ENCODE data around the gene ITGA8. TPM values are rescaled to one million over a fixed set of nuclear protein-coding genes. Genes with fewer than 3 reads are reported as not detected.
A peak's percentile ranks its signal among the peaks of the same experiment; 100 is the strongest.

Gene ITGA8
- total and polyA plus RNA-seq, 8 donors: 1.7 to 55.8 (median 22.0) TPM

- no peaks in the 10 kb centered on the region for H3K27me3 ChIP-seq
- no peak for TF ChIP-seq EP300 (IDR thresholded peaks at IDR 0.05)
- no peak for TF ChIP-seq POLR2A (IDR thresholded peaks at IDR 0.05)
- TF ChIP-seq POLR2AphosphoS5 (IDR thresholded peaks at IDR 0.05): no peak
- TF ChIP-seq CTCF (IDR thresholded peaks at IDR 0.05): no peak
- H3K4me3 ChIP-seq: no peak overlapping the region
- intact Hi-C loops (cut with DNase I; ENCODE audit: low total_unique reads): no loop called here
- WGBS, 5 donors: 32 to 52% (median 34%) methylated on average over 3 of the region's 3 CpGs
- peak in 1 of 2 donors; percentile 22 for DNase-seq
- H3K9me3 ChIP-seq: no peaks in the 10 kb centered on the region
- H3K27ac ChIP-seq: no peak overlapping the region
- H3K4me1 ChIP-seq: no peaks in the 10 kb centered on the region
- no peaks in the 10 kb centered on the region for H3K36me3 ChIP-seq
Observed at GRCh38 chr10:15748126-15748525, 28.4 kb upstream of the ITGA8 start.

GRCh38 chr10:15747632-15748031 lies 27.9 kb upstream of the ITGA8 start:
- TF ChIP-seq EP300 (IDR thresholded peaks at IDR 0.05): no peak
- TF ChIP-seq CTCF (IDR thresholded peaks at IDR 0.05): no peak
- TF ChIP-seq POLR2A (IDR thresholded peaks at IDR 0.05): no peak
- TF ChIP-seq POLR2AphosphoS5 (IDR thresholded peaks at IDR 0.05): no peak
- H3K27me3 ChIP-seq: no peaks in the 10 kb centered on the region
- no peak overlapping the region for H3K4me3 ChIP-seq
- H3K4me1 ChIP-seq: no peaks in the 10 kb centered on the region
- H3K9me3 ChIP-seq: no peaks in the 10 kb centered on the region
- no peak overlapping the region for H3K27ac ChIP-seq
- 65 to 82% (median 68%) methylated on average over 3 of the region's 3 CpGs for WGBS, 5 donors
- H3K36me3 ChIP-seq: no peaks in the 10 kb centered on the region
- intact Hi-C loops (cut with DNase I; ENCODE audit: low total_unique reads): no loop called here
- DNase-seq: no peak

- peak in 1 of 2 donors; percentile 85 for DNase-seq
- no peaks in the 10 kb centered on the region for H3K4me1 ChIP-seq
- no peaks in the 10 kb centered on the region for H3K36me3 ChIP-seq
- no peak overlapping the region for H3K4me3 ChIP-seq
- no peaks in the 10 kb centered on the region for H3K9me3 ChIP-seq
- H3K27me3 ChIP-seq: no peaks in the 10 kb centered on the region
- intact Hi-C loops (cut with DNase I; ENCODE audit: low total_unique reads): no loop called here
- no peak overlapping the region for H3K27ac ChIP-seq
- TF ChIP-seq POLR2A (IDR thresholded peaks at IDR 0.05): no peak
- WGBS, 5 donors: 55 to 92% (median 78%) methylated on average over 1 of the region's 1 CpG
Observed at GRCh38 chr10:15745751-15746150, 26.0 kb upstream of the ITGA8 start.

GRCh38 chr10:15744217-15744865 lies 24.6 kb upstream of the ITGA8 start:
- peak; percentile 38 to 62 for DNase-seq

More at GRCh38 chr10:15744217-15744865, 24.6 kb upstream of the ITGA8 start:
- Histone ChIP-seq H3K4me1 (no peaks in the 10 kb centered on the region), H3K36me3 (no peaks in the 10 kb centered on the region), H3K27ac (no peak overlapping the region), H3K9me3 (no peaks in the 10 kb centered on the region), H3K27me3 (no peaks in the 10 kb centered on the region), H3K4me3 (no peak overlapping the region)
- TF ChIP-seq EP300 (IDR thresholded peaks at IDR 0.05): no peak
- TF ChIP-seq CTCF (IDR thresholded peaks at IDR 0.05): peak in 3 of 7 experiments; percentile 14 to 31 (median 16)
- WGBS, 5 donors: 36 to 50% (median 40%) methylated on average over 7 of the region's 7 CpGs
- intact Hi-C loops (cut with DNase I; ENCODE audit: low total_unique reads): no loop called here

Data from stomach (tissue), 9 donors.